KOPT-K1 (cell line): Measurements from ENCODE around the gene GRHL3.

Experiments used
- H3K27ac ChIP-seq: fragments of 200-600 bp; sonication (generic); 2 replicates; pipeline ENCODE4 v1.5.1; 2016; ENCODE audit warnings: antibody characterized with exemption, mild to moderate bottlenecking, low read depth, low read length; ENCODE audit not compliant: poor library complexity, severe bottlenecking
- H3K36me3 ChIP-seq: fragments of 200-600 bp; sonication (generic); 2 replicates; pipeline ENCODE4 v1.5.1; 2017; ENCODE audit warnings: antibody characterized with exemption, mild to moderate bottlenecking, low read length, moderate library complexity; ENCODE audit not compliant: insufficient read depth
- H3K9me3 ChIP-seq: fragments of 200-600 bp; sonication (generic); 2 replicates; pipeline ENCODE4 v1.5.1; 2017; ENCODE audit warnings: antibody characterized with exemption, low read length, mild to moderate bottlenecking; ENCODE audit not compliant: insufficient read depth, poor library complexity, severe bottlenecking

GRHL3 gene

GRCh38 chr1:24381256-24381655 is 62.1 kb downstream of the GRHL3 start:
- H3K9me3 ChIP-seq = no peaks in the 10 kb centered on the region
- H3K36me3 ChIP-seq = no peaks in the 10 kb centered on the region
- no peak overlapping the region for H3K27ac ChIP-seq

- H3K27ac ChIP-seq = no peak overlapping the region
- H3K36me3 ChIP-seq = no peaks in the 10 kb centered on the region
- H3K9me3 ChIP-seq = no peaks in the 10 kb centered on the region
Observed at GRCh38 chr1:24382165-24382577, 63.0 kb downstream of the GRHL3 start.

DNA sequence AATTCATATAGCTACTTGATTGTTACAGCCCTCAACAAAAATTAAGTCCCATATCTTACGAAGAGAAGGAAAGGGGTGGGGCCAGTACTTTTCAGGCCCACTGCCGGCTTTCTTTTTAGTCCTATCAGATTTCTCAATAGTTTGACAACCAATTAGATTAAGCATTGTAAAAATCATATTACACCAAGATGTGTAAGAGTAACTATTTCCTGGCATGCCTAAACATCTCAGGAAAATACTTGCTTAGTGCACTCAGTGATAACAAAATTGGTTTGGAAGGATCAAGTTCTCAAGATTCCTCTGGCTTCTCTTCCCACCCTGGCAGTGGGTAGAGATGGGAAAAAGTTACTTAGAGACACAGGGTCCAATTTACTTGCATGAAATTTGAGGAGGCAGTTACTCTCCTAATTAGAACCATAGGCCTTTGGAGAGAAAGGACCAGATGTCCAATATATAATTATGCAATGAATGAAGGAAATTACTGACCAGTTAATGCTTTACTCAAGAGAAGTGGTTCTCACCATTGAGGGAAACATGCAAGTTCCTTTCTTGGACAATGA is 64.3 kb downstream of the GRHL3 start:
- no peak overlapping the region for H3K27ac ChIP-seq
- no peaks in the 10 kb centered on the region for H3K9me3 ChIP-seq
- H3K36me3 ChIP-seq = no peaks in the 10 kb centered on the region

GRCh38 chr1:24384251-24385090 is 65.3 kb downstream of the GRHL3 start:
- Histone ChIP-seq H3K36me3 (no peaks in the 10 kb centered on the region), H3K27ac (no peak overlapping the region), H3K9me3 (no peaks in the 10 kb centered on the region)

DNA sequence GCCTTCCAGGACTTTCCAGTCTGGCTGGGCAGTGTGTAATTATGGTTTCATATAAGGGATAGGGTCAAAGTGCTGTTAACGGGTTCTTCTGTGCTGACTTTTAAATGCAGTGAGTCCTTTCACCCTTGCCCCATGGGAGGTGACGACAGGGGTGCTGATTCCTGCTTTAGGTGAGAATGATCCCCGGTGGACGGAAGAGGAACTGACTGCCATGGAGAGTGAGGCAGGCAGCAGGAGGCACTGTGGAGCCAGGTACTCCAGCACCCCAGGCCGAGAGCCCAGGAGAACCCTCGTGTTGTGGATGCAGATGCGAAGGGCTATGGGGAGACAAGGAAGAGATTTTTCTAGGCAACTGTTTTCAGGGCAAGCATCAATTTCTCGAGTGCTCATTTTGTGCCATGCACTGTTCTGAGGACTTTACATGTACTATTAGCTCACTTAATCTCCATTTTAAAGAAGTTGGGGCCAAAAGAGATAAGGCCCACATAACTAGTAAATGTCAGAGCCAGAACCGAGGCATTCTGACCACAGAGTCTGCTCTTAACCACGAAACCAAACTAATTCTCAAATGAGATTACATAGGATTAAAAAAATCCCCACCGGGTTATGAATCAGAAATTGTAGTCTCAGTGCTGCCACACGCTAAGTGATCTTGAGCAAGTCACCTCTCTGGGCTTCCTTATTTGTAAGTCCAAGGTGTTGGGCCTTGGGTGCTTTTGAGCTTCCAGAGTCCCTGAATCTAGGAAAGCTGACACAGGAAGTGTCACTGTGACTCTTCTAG is 66.2 kb downstream of the GRHL3 start:
- Histone ChIP-seq H3K9me3 (no peaks in the 10 kb centered on the region), H3K27ac (no peak overlapping the region), H3K36me3 (no peaks in the 10 kb centered on the region)

GRCh38 chr1:24386241-24386640 is 67.1 kb downstream of the GRHL3 start:
- no peaks in the 10 kb centered on the region for H3K36me3 ChIP-seq
- H3K9me3 ChIP-seq = no peaks in the 10 kb centered on the region
- no peak overlapping the region for H3K27ac ChIP-seq

DNA sequence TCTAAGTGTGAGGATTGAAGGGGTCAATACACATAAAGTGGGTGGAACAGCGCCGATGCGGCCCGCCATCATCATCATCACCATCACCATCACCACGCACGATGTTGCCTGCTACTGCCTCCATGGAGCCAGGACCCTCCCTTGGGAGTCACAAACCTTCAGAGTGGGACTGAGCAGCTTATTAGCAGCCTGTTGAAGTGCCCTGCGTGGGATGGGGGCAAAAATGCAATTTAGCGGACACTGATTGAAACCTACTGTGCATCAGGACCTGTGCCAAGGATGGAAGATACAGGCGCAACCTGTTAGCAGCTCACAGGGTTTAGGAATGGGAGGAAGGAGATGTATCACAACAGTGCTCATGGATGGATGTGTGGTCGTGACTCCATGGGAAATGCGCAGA is 67.8 kb downstream of the GRHL3 start:
- Histone ChIP-seq H3K27ac (no peak overlapping the region), H3K36me3 (no peaks in the 10 kb centered on the region), H3K9me3 (no peaks in the 10 kb centered on the region)

- H3K27ac ChIP-seq = no peak overlapping the region
- H3K9me3 ChIP-seq = no peaks in the 10 kb centered on the region
- no peaks in the 10 kb centered on the region for H3K36me3 ChIP-seq
Observed at GRCh38 chr1:24387636-24388175, 68.5 kb downstream of the GRHL3 start.

DNA sequence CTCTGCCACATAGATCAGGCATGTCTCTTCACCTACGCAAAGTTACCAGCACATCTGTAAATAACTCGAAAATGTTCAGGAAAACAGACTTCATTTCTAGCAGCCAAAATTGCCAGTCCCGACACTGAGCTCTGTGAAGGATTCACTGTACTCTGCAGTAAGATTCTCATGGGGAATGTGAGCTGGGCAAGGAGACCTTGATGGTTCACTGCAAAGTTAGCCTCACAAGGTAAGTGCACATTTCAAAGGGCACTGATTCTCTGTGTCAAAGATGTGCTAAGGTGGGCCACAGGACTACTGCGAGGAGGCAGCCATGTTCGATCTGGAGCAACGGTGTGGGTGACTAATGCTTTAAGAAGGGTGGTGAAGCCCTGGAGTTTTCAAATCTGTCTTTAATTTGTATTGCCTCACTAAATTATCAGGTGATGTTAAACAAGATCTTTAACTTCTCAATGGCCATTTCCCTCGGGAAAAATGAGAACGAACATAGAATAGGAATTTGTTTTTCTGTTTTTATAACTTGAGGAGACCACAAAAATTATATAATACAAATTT is 69.3 kb downstream of the GRHL3 start:
- H3K27ac ChIP-seq = no peak overlapping the region
- H3K9me3 ChIP-seq = no peaks in the 10 kb centered on the region
- no peaks in the 10 kb centered on the region for H3K36me3 ChIP-seq

DNA sequence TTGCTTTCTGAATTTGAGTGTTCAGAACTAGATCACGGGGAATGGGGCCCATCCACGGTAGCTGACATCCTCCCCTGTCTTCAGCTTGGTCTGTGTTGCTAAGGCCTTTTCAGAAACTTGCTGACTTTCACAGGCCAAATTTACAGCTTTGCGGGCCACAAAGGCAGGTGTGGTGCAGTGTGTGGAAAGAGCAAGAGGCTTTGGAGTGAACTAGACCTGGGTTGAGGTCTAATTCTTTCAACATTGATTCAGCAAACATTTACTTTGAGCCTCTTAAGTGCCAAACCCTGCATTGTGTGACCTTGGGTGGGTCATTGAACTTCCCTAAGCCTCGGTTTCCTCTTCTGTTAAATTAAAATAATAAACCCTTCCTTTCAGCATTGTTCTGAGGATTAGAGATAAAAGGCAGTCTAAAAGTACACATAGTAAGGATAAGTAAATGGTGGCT is 70.1 kb downstream of the GRHL3 start:
- Histone ChIP-seq H3K9me3 (no peaks in the 10 kb centered on the region), H3K27ac (no peak overlapping the region), H3K36me3 (no peaks in the 10 kb centered on the region)

- H3K36me3 ChIP-seq = no peaks in the 10 kb centered on the region
- H3K9me3 ChIP-seq = no peaks in the 10 kb centered on the region
- H3K27ac ChIP-seq = no peak overlapping the region
Observed at GRCh38 chr1:24390924-24391782, 72.0 kb downstream of the GRHL3 start.

- no peaks in the 10 kb centered on the region for H3K36me3 ChIP-seq
- no peak overlapping the region for H3K27ac ChIP-seq
- no peaks in the 10 kb centered on the region for H3K9me3 ChIP-seq
Observed at GRCh38 chr1:24391882-24392603, 72.9 kb downstream of the GRHL3 start.

GRCh38 chr1:24392604-24392946 is 73.4 kb downstream of the GRHL3 start:
- Histone ChIP-seq H3K27ac (no peak overlapping the region), H3K36me3 (no peaks in the 10 kb centered on the region), H3K9me3 (no peaks in the 10 kb centered on the region)
